Mesendoderm (in vitro differentiated cells): Measurements from ENCODE around the gene EIF4G3.
A peak's percentile ranks its signal among the peaks of the same experiment; 100 is the strongest.

Experiments used
- DNase-seq: peaks from one replicate; pipeline ENCODE4 v3.0.0; 2013
- H2AK5ac ChIP-seq: 2 replicates; pipeline ENCODE4 v1.6.1; 2013; ENCODE audit warnings: low read length, inconsistent platforms
- H2BK120ac ChIP-seq: 2 replicates; pipeline ENCODE4 v1.6.1; 2013; ENCODE audit warnings: low read depth, mild to moderate bottlenecking, low read length, moderate library complexity, mixed read lengths
- H2BK15ac ChIP-seq: replicated peaks from 2 replicates; pipeline ENCODE4 v1.6.1; 2013; ENCODE audit warnings: low read depth, mild to moderate bottlenecking, moderate library complexity
- H2BK5ac ChIP-seq: 2 replicates; pipeline ENCODE4 v1.6.1; 2013; ENCODE audit warnings: low read length, inconsistent platforms
- H3K18ac ChIP-seq: 2 replicates; pipeline ENCODE4 v1.6.1; 2013; ENCODE audit warnings: mild to moderate bottlenecking, low read length, mixed read lengths
- H3K23ac ChIP-seq: one replicate; pipeline ENCODE4 v1.6.1; 2013; ENCODE audit warnings: low read length
- H3K27ac ChIP-seq: 2 replicates; pipeline ENCODE4 v1.5.1; 2013; ENCODE audit warnings: low read depth, mild to moderate bottlenecking, inconsistent platforms, low read length, moderate library complexity
- H3K27me3 ChIP-seq: 2 replicates; pipeline ENCODE4 v1.6.1; 2013; ENCODE audit warnings: low read length, control low read depth, mild to moderate bottlenecking, inconsistent platforms; ENCODE audit not compliant: insufficient read depth, poor library complexity
- H3K36me3 ChIP-seq: 2 replicates; pipeline ENCODE4 v1.6.1; 2013; ENCODE audit warnings: low read length, inconsistent platforms; ENCODE audit not compliant: control insufficient read depth, insufficient read depth
- H3K4ac ChIP-seq: one replicate; pipeline ENCODE4 v1.6.1; 2013; ENCODE audit warnings: low read depth, mild to moderate bottlenecking, low read length, moderate library complexity
- H3K4me1 ChIP-seq: 2 replicates; pipeline ENCODE4 v1.6.1; 2013; ENCODE audit warnings: low read depth, low read length, inconsistent platforms; ENCODE audit not compliant: control insufficient read depth
- H3K4me2 ChIP-seq: 2 replicates; pipeline ENCODE4 v1.6.1; 2013; ENCODE audit warnings: low read length
- H3K4me3 ChIP-seq: 2 replicates; pipeline ENCODE4 v1.5.1; 2013; ENCODE audit warnings: mild to moderate bottlenecking, low read length
- H3K56ac ChIP-seq: one replicate; pipeline ENCODE4 v1.6.1; 2013; ENCODE audit warnings: low read length
- H3K79me1 ChIP-seq: 2 replicates; pipeline ENCODE4 v1.6.1; 2013; ENCODE audit warnings: low read length, inconsistent platforms
- H3K79me2 ChIP-seq: 2 replicates; pipeline ENCODE4 v1.6.1; 2013; ENCODE audit warnings: mild to moderate bottlenecking, low read length; ENCODE audit not compliant: control insufficient read depth, insufficient read depth
- H3K9ac ChIP-seq: 2 replicates; pipeline ENCODE4 v1.6.1; 2013; ENCODE audit warnings: low read length, inconsistent platforms
- H4K5ac ChIP-seq: one replicate; pipeline ENCODE4 v1.6.1; 2013; ENCODE audit warnings: low read length
- H4K8ac ChIP-seq: one replicate; pipeline ENCODE4 v1.6.1; 2013; ENCODE audit warnings: low read depth, mild to moderate bottlenecking, control low read depth, low read length, moderate library complexity
- WGBS: extraction: QIAGEN DNeasy Blood & Tissue Kit; methylation state at CpG from one replicate; pipeline ENCODE4 v1.1.7; 2013; ENCODE audit warnings: low lambda C conversion rate, missing lambda C conversion rate; ENCODE audit not compliant: insufficient coverage; ENCODE audit errors: extremely low coverage; 5-methylcytosine and 5-hydroxymethylcytosine counted together

Gene EIF4G3

DNA sequence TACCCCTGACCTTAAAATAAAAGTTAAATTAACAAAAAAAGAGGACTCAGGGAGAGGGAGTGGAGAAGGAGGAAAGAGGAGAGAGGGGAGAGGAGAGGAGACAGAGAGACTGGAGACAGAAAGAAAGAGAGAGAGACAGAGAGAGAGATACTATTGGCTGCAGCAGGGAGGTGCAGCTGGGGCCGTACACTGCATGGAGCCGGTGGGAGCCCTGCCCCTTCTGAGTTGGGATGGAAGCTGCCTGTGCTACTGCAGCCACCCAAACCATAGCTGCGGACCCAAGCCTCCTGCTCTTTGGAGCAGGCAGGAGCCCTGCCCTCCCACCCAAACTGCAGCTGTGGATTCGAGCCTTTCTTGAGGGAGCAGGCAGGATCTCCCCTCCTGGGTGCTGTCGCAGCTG is 356.9 kb downstream of the EIF4G3 start:
- Histone ChIP-seq H3K9ac (no peak overlapping the region), H3K4me3 (no peak overlapping the region), H3K4ac (no peak overlapping the region), H2BK5ac (no peak overlapping the region), H3K79me1 (no peaks in the 10 kb centered on the region), H3K27ac (no peak overlapping the region), H3K56ac (no peak overlapping the region), H2AK5ac (no peak overlapping the region), H3K4me2 (no peak overlapping the region), H4K8ac (no peak overlapping the region), H3K4me1 (no peaks in the 10 kb centered on the region), H3K79me2 (no peaks in the 10 kb centered on the region), H3K23ac (no peak overlapping the region), H3K36me3 (no peaks in the 10 kb centered on the region), H2BK15ac (no peak overlapping the region), H3K27me3 (no peaks in the 10 kb centered on the region), H2BK120ac (no peak overlapping the region), H4K5ac (no peak overlapping the region), H3K18ac (no peak overlapping the region)
- WGBS, result no CpG with 5 or more reads among the region's 5 CpGs
- DNase-seq, result no peak

DNA sequence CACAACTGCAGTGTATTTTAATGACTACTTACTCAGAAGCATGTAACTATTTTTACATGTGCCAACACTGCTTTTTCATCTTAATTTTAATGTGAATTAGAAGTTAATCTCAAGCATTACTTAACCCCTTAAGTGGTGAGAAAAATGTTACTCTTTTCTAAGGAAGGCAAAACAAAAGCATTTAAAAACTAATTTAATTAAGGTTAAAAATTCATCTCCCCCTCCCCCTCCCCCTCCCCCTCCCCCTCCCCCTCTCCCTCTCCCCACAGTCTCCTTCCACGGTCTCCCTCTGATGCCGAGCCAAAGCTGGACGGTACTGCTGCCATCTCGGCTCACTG is 362.2 kb downstream of the EIF4G3 start:
- Histone ChIP-seq H3K36me3 (peaks cover 2% of the 10 kb centered on the region), H3K4ac (no peak overlapping the region), H3K18ac (no peak overlapping the region), H3K56ac (no peak overlapping the region), H3K79me2 (no peaks in the 10 kb centered on the region), H2AK5ac (no peak overlapping the region), H4K8ac (no peak overlapping the region), H3K4me1 (no peaks in the 10 kb centered on the region), H3K4me2 (no peak overlapping the region), H3K27ac (no peak overlapping the region), H3K79me1 (no peaks in the 10 kb centered on the region), H3K9ac (no peak overlapping the region), H2BK15ac (no peak overlapping the region), H3K27me3 (no peaks in the 10 kb centered on the region), H4K5ac (no peak overlapping the region), H3K4me3 (no peak overlapping the region), H2BK120ac (no peak overlapping the region), H2BK5ac (no peak overlapping the region), H3K23ac (no peak overlapping the region)
- WGBS, result no CpG with 5 or more reads among the region's 4 CpGs
- no peak for DNase-seq

DNA sequence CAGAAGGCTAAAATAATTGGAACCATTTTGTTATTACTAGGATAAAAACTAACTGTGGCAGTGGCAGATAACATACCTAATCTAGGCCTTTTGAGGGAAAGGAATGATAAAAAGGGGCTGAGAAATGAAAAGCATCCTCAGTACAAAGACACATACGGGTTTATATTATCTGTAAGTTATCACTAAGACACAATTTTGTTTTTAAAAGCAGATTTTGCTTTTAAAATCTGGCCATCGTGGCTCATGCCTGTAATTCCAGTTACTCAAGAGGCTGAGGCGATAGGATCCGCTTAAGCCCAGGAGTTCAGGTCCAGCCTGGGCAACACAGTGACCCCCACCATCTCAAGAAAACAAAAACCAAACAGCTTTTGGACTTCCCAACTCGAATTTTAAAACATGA is 364.8 kb downstream of the EIF4G3 start:
- Histone ChIP-seq H3K36me3 (peaks cover 2% of the 10 kb centered on the region), H3K4me3 (no peak overlapping the region), H3K9ac (no peak overlapping the region), H3K79me1 (no peaks in the 10 kb centered on the region), H3K79me2 (no peaks in the 10 kb centered on the region), H3K4me2 (no peak overlapping the region), H2AK5ac (no peak overlapping the region), H2BK15ac (no peak overlapping the region), H3K27ac (no peak overlapping the region), H3K4me1 (no peaks in the 10 kb centered on the region), H3K27me3 (no peaks in the 10 kb centered on the region), H4K5ac (no peak overlapping the region), H3K4ac (no peak overlapping the region), H2BK5ac (no peak overlapping the region), H3K56ac (no peak overlapping the region), H4K8ac (no peak overlapping the region), H3K23ac (no peak overlapping the region), H3K18ac (no peak overlapping the region), H2BK120ac (no peak overlapping the region)
- WGBS, result no CpG with 5 or more reads among the region's 5 CpGs
- DNase-seq, result no peak

- Histone ChIP-seq H3K23ac (no peak overlapping the region), H3K79me1 (no peaks in the 10 kb centered on the region), H3K4me3 (no peak overlapping the region), H2BK15ac (no peak overlapping the region), H2BK120ac (no peak overlapping the region), H3K27ac (no peak overlapping the region), H3K56ac (no peak overlapping the region), H3K4ac (no peak overlapping the region), H3K4me1 (no peaks in the 10 kb centered on the region), H4K8ac (no peak overlapping the region), H3K27me3 (no peaks in the 10 kb centered on the region), H2AK5ac (no peak overlapping the region), H3K36me3 (no peaks in the 10 kb centered on the region), H2BK5ac (no peak overlapping the region), H3K79me2 (no peaks in the 10 kb centered on the region), H3K4me2 (no peak overlapping the region), H3K18ac (no peak overlapping the region), H4K5ac (no peak overlapping the region), H3K9ac (no peak overlapping the region)
- WGBS, result no CpG with 5 or more reads among the region's 4 CpGs
- DNase-seq, result no peak
These were observed 383.5 kb downstream of the EIF4G3 start for GRCh38 chr1:20793236-20793635.

DNA sequence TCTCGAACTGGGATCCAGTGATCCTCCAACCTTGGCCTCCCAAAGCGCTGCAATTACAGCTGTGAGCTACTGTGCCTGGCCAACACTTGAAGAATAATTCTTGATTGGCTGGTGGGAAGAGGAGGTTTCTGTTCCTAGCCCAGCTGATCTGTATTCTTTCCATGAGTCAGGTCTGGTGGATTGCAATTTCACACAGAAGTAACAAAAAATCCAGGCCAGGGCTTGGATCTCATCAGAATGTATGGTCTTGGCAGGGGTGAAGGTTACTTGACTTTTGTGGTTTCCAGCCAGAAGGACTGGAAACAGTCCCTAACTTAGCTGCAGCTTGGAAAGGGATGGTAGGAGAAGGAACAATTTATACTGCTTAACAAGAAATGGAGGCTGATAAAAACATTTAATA is 384.5 kb downstream of the EIF4G3 start:
- no peak overlapping the region for H3K4ac ChIP-seq
- no peak overlapping the region for H3K56ac ChIP-seq
- no peak overlapping the region for H2BK5ac ChIP-seq
- H2BK15ac ChIP-seq, result no peak overlapping the region
- peaks cover 2% of the 10 kb centered on the region for H3K4me1 ChIP-seq
- no peak overlapping the region for H3K27ac ChIP-seq
- no peaks in the 10 kb centered on the region for H3K79me2 ChIP-seq
- no peak overlapping the region for H4K5ac ChIP-seq
- no peak overlapping the region for H4K8ac ChIP-seq
- H2BK120ac ChIP-seq, result no peak overlapping the region
- H3K27me3 ChIP-seq, result no peaks in the 10 kb centered on the region
- no peak overlapping the region for H3K23ac ChIP-seq
- no peak overlapping the region for H3K9ac ChIP-seq
- H3K79me1 ChIP-seq, result no peaks in the 10 kb centered on the region
- WGBS, result no CpG with 5 or more reads among the region's 2 CpGs
- H3K4me2 ChIP-seq, result no peak overlapping the region
- peak; percentile 36 for DNase-seq
- no peak overlapping the region for H3K4me3 ChIP-seq
- no peaks in the 10 kb centered on the region for H3K36me3 ChIP-seq
- H2AK5ac ChIP-seq, result no peak overlapping the region
- H3K18ac ChIP-seq, result no peak overlapping the region

DNA sequence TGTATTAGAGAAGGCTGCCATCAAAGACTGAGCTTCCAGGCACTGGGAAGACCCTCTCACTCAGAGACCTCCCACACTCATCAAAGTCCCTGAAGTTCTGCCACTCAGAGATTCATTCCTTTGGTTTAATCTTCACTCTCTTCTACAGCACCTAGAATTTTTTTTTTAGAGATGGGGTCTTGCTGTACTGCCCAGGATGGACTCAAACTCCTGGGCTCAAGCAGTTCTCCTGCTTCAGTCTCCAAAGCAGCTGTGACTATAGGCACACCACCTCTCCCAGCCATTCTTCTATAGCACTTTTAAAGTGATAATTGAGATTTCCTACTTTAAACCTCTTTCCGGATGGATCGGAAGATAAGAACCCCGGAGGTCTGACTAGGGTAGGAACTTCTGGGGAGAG is 385.9 kb downstream of the EIF4G3 start:
- H2BK15ac ChIP-seq, result no peak overlapping the region
- H3K4me1 ChIP-seq, result peaks cover 2% of the 10 kb centered on the region
- H3K9ac ChIP-seq, result no peak overlapping the region
- no peak overlapping the region for H3K56ac ChIP-seq
- no peak overlapping the region for H4K5ac ChIP-seq
- H3K36me3 ChIP-seq, result no peaks in the 10 kb centered on the region
- H2BK5ac ChIP-seq, result no peak overlapping the region
- H3K23ac ChIP-seq, result no peak overlapping the region
- H3K27ac ChIP-seq, result no peak overlapping the region
- peak; percentile 59 for DNase-seq
- H3K18ac ChIP-seq, result no peak overlapping the region
- H2AK5ac ChIP-seq, result no peak overlapping the region
- H3K79me1 ChIP-seq, result peaks cover 4% of the 10 kb centered on the region
- no peak overlapping the region for H2BK120ac ChIP-seq
- WGBS, result no CpG with 5 or more reads among the region's 3 CpGs
- peaks cover 6% of the 10 kb centered on the region for H3K79me2 ChIP-seq
- no peaks in the 10 kb centered on the region for H3K27me3 ChIP-seq
- no peak overlapping the region for H3K4ac ChIP-seq
- no peak overlapping the region for H3K4me3 ChIP-seq
- H3K4me2 ChIP-seq, result no peak overlapping the region
- H4K8ac ChIP-seq, result no peak overlapping the region
